Mammary epithelial cell (primary cell): Measurements from ENCODE around the gene HAND2.

Experiments used
- EZH2 ChIP-seq: IDR thresholded peaks from 2 replicates; pipeline ENCODE4 v1.6.1; 2012; ENCODE audit warnings: low read length, inconsistent platforms, borderline replicate concordance
- TF ChIP-seq, protein P1 (sequence below), 2 donors: IDR thresholded peaks in 1 of 2; conservative IDR thresholded peaks in 1 of 2; 2 replicates each; pipeline ENCODE4 v1.5.1; 2011 to 2012; ENCODE audit warnings: inconsistent platforms in 2 of 2, low read length in 2 of 2, mild to moderate bottlenecking in 2 of 2, control low read depth in 1 of 2, low read depth in 1 of 2; ENCODE audit not compliant: insufficient read depth in 1 of 2; ENCODE audit errors: extremely low read depth in 1 of 2

DNA sequence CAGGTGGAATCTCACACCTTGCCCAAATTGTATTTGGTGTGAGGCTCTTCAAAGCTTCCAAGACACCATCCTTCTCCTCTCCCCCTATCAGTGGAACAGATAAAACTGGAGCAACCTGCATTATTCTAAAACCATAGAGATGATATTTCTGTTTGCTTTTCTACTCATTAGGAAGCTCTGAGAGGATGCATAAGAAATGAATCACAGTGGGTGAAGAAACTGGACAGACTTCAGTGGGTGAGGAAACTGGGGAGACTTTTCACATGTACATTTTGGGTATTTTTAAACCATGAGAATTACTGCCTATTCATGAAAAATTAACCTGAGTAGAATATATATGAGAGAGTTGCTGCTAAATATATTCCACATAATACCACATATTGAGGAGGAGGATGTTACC is 16.4 kb downstream of the HAND2 start:
- TF ChIP-seq, protein P1, sequence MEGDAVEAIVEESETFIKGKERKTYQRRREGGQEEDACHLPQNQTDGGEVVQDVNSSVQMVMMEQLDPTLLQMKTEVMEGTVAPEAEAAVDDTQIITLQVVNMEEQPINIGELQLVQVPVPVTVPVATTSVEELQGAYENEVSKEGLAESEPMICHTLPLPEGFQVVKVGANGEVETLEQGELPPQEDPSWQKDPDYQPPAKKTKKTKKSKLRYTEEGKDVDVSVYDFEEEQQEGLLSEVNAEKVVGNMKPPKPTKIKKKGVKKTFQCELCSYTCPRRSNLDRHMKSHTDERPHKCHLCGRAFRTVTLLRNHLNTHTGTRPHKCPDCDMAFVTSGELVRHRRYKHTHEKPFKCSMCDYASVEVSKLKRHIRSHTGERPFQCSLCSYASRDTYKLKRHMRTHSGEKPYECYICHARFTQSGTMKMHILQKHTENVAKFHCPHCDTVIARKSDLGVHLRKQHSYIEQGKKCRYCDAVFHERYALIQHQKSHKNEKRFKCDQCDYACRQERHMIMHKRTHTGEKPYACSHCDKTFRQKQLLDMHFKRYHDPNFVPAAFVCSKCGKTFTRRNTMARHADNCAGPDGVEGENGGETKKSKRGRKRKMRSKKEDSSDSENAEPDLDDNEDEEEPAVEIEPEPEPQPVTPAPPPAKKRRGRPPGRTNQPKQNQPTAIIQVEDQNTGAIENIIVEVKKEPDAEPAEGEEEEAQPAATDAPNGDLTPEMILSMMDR (conservative IDR thresholded peaks at IDR 0.05 in 1 of 2, IDR thresholded peaks at IDR 0.05 in 1 of 2; ENCODE audit: extremely low read depth in 1 of 2, insufficient read depth in 1 of 2, low read depth in 1 of 2, low read length in 2 of 2) = no peak
- no peak for TF ChIP-seq EZH2
